Tibial artery (tissue), 4 donors: ENCODE results near the gene HLA-DQB1.

Experiments
- DNase-seq, 2 donors: peaks; one replicate each; pipeline ENCODE4 v3.0.0-alpha.2; 2019
- H3K27ac ChIP-seq, 2 donors: fragments of 200-600 bp; sonication (generic) in 1 of 2; 1 replicate in 1 of 2; 2 replicates in 1 of 2; pipeline ENCODE4 v1.5.1; 2018 to 2019; ENCODE audit warnings: mild to moderate bottlenecking in 1 of 2
- H3K27me3 ChIP-seq, 2 donors: fragments of 200-600 bp; sonication (generic) in 1 of 2; one replicate each; pipeline versions ENCODE4 v1.5.1 to v1.6.0; 2016 to 2019
- H3K36me3 ChIP-seq, 3 donors: fragments of 200-600 bp; sonication (generic) in 2 of 3; one replicate each; pipeline ENCODE4 v1.5.1; 2016 to 2019; ENCODE audit warnings: mild to moderate bottlenecking in 2 of 3
- H3K4me1 ChIP-seq, 4 donors: fragments of 200-600 bp; sonication (generic) in 2 of 4; 1 replicate in 3 of 4; 2 replicates in 1 of 4; pipeline ENCODE4 v1.5.1; 2016 to 2019
- H3K4me3 ChIP-seq, 2 donors: fragments of 200-600 bp; sonication (generic) in 1 of 2; 1 replicate in 1 of 2; 2 replicates in 1 of 2; pipeline ENCODE4 v1.5.1; 2018 to 2019; ENCODE audit warnings: mild to moderate bottlenecking in 2 of 2
- H3K9me3 ChIP-seq, 3 donors: fragments of 200-600 bp; sonication (generic) in 1 of 3; one replicate each; pipeline ENCODE4 v1.5.1; 2016 to 2019
- intact Hi-C: fragments of 100-400 bp; cut with DNase I; formaldehyde crosslinking; loops from one replicate; pipeline ENCODE4 v1.15.0; 2023; ENCODE audit warnings: low total_unique reads
- TF ChIP-seq, protein P1 (sequence below), 2 experiments: fragments of 200-600 bp in 1 of 2; fragments of 450-650 bp in 1 of 2; IDR thresholded peaks; one replicate each; pipeline ENCODE4 v1.5.1; 2017 to 2019; ENCODE audit warnings: antibody characterized with exemption in 2 of 2, mild to moderate bottlenecking in 1 of 2, moderate library complexity in 1 of 2

The HLA-DQB1 gene

GRCh38 chr6:32697031-32697430 is 30.6 kb upstream of the HLA-DQB1 start:
- Histone ChIP-seq H3K27ac (no peak overlapping the region), H3K9me3 (no peaks in the 10 kb centered on the region), H3K4me1 (no peaks in the 10 kb centered on the region), H3K36me3 (no peaks in the 10 kb centered on the region), H3K27me3 (peaks cover 0 to 9% of the 10 kb centered on the region in 2 donors), H3K4me3 (no peak overlapping the region)
- intact Hi-C loops = no loop called here
- DNase-seq = no peak
- TF ChIP-seq, protein P1, sequence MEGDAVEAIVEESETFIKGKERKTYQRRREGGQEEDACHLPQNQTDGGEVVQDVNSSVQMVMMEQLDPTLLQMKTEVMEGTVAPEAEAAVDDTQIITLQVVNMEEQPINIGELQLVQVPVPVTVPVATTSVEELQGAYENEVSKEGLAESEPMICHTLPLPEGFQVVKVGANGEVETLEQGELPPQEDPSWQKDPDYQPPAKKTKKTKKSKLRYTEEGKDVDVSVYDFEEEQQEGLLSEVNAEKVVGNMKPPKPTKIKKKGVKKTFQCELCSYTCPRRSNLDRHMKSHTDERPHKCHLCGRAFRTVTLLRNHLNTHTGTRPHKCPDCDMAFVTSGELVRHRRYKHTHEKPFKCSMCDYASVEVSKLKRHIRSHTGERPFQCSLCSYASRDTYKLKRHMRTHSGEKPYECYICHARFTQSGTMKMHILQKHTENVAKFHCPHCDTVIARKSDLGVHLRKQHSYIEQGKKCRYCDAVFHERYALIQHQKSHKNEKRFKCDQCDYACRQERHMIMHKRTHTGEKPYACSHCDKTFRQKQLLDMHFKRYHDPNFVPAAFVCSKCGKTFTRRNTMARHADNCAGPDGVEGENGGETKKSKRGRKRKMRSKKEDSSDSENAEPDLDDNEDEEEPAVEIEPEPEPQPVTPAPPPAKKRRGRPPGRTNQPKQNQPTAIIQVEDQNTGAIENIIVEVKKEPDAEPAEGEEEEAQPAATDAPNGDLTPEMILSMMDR (IDR thresholded peaks at IDR 0.05) = no peak

DNA sequence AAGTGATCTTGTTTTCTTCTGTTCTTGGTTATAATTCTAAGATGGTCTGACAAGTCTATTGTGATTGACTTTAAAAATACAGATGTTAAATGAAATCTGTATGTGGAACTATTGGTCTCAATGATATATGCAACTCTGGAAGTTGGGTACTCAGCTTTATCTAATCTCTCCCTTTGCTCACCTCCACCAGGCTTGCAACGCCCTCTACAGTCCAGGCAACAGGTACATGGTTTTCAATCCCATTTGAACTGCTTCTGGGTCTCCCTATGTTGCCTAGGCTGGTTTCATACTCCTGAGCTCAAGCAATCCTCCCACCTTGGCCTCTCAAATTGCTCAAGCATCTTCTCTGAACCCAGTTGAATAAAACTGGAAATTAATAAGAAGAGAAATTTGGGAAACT is 25.6 kb upstream of the HLA-DQB1 start:
- Histone ChIP-seq H3K4me1 (no peaks in the 10 kb centered on the region), H3K27ac (no peak overlapping the region), H3K9me3 (no peaks in the 10 kb centered on the region), H3K36me3 (no peaks in the 10 kb centered on the region), H3K4me3 (no peak overlapping the region), H3K27me3 (no peaks in the 10 kb centered on the region)
- DNase-seq = peak in 1 of 2 donors; percentile 30
- TF ChIP-seq, protein P1 (IDR thresholded peaks at IDR 0.05) = peak in 1 of 2 experiments; percentile 12
- intact Hi-C loops = no loop called here

- H3K9me3 ChIP-seq = no peaks in the 10 kb centered on the region
- no peaks in the 10 kb centered on the region for H3K36me3 ChIP-seq
- intact Hi-C loops = no loop called here
- no peaks in the 10 kb centered on the region for H3K4me1 ChIP-seq
- no peak overlapping the region for H3K27ac ChIP-seq
- H3K4me3 ChIP-seq = no peak overlapping the region
- H3K27me3 ChIP-seq = peaks cover 0 to 2% of the 10 kb centered on the region in 2 donors
- TF ChIP-seq, protein P1 (IDR thresholded peaks at IDR 0.05) = no peak
- DNase-seq = no peak
These were observed 23.4 kb upstream of the HLA-DQB1 start for GRCh38 chr6:32689531-32690501.

DNA sequence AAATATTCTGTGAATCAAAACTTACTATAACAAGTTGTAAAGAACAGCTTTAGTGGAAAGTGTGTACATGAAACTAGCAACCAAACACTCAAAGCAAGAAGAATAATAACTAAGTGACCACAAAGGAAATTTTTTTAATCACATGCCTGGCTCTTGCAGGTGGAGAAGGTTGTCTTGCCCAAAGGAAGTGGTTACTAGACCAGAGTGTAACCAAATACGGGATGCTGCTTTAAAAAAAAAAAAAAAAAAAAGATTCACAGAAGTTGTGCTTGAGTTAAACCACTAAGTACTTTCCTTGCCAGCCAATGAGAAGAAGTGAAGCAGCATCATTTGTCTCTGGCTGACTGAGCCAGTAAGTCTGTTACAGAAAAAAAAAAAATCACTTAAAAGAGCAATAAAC is 19.1 kb upstream of the HLA-DQB1 start:
- Histone ChIP-seq H3K4me1 (no peaks in the 10 kb centered on the region), H3K9me3 (no peaks in the 10 kb centered on the region), H3K27ac (no peak overlapping the region), H3K27me3 (peaks cover 0 to 2% of the 10 kb centered on the region in 2 donors), H3K4me3 (no peak overlapping the region), H3K36me3 (no peaks in the 10 kb centered on the region)
- intact Hi-C loops = no loop called here
- no peak for DNase-seq
- TF ChIP-seq, protein P1 (IDR thresholded peaks at IDR 0.05) = no peak

- H3K36me3 ChIP-seq = no peaks in the 10 kb centered on the region
- no peak overlapping the region for H3K27ac ChIP-seq
- peaks cover 0 to 2% of the 10 kb centered on the region in 2 donors for H3K27me3 ChIP-seq
- TF ChIP-seq, protein P1 (IDR thresholded peaks at IDR 0.05) = no peak
- no peaks in the 10 kb centered on the region for H3K9me3 ChIP-seq
- DNase-seq = no peak
- no peaks in the 10 kb centered on the region for H3K4me1 ChIP-seq
- intact Hi-C loops = no loop called here
- no peak overlapping the region for H3K4me3 ChIP-seq
These were observed 17.8 kb upstream of the HLA-DQB1 start for GRCh38 chr6:32684246-32684645.
